Sigmoid colon (tissue), 3 donors: ENCODE data around the gene ADM2.

Source experiments
- CTCF ChIP-seq, 4 experiments: fragments of 450-650 bp in 3 of 4; fragments of 200-600 bp in 1 of 4; IDR thresholded peaks; one replicate each; pipeline ENCODE4 v1.5.1; 2016 to 2019; ENCODE audit warnings: antibody characterized with exemption in 4 of 4, mild to moderate bottlenecking in 3 of 4, moderate library complexity in 2 of 4
- POLR2A ChIP-seq, 2 donors: fragments of 450-650 bp; IDR thresholded peaks; one replicate each; pipeline ENCODE4 v1.6.1; 2016; ENCODE audit warnings: antibody characterized with exemption in 2 of 2, mild to moderate bottlenecking in 2 of 2, moderate library complexity in 2 of 2

- TF ChIP-seq CTCF (IDR thresholded peaks at IDR 0.05) (no peak), POLR2A (IDR thresholded peaks at IDR 0.05) (no peak)
Observed at GRCh38 chr22:50488886-50489285, 7.5 kb downstream of the ADM2 start.
